CD4-positive, alpha-beta T cell treated with Interleukin-15 for 1 hour (primary cell): Measurements from ENCODE around the gene NT5C2.

Source experiments
- DNase-seq: peaks from one replicate; pipeline ENCODE4 v3.0.0-alpha.2; 2020

NT5C2 gene

GRCh38 chr10:103054621-103055020 lies 138.5 kb downstream of the NT5C2 start:
- DNase-seq: no peak

GRCh38 chr10:103053659-103054581 lies 139.2 kb downstream of the NT5C2 start:
- peak; percentile 68 for DNase-seq

DNA sequence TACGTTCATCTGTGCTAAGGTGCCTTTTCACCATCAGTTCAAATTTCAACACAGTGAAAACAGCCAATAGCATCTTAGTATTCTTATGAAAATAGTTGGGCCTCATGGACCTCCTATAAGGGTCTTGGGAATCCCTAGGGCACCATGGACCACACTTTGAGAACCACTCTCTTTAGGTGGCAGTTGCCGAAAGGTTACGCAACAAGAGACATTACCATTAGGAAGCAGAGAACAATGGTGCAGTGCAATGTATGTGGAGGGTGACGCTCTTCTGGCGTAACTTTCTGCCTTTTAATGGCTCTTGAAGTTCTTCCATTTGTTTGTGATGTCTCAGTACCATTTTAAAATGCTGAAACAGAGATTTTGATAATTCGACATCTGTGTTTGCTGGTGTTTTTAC lies 143.8 kb downstream of the NT5C2 start:
- DNase-seq: no peak

DNA sequence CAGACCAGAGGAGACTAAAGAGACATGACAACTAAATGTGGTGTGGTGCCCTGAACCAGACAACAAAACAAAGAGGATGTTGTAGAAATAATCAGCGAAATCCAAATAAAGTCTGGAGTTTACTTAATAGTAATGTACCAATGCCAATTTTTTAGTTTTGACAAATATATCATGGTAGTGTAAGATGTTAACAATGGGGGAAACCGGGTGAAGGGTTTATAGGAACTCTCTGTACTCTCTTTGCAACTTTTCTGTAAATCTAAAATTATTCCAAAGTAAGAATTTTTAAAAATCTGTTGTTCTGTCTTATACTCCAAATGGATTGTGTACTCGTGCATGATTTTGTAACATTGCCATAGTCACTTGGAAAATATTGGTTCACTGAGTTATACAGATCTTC lies 145.7 kb downstream of the NT5C2 start:
- DNase-seq: no peak

- DNase-seq: no peak
These were observed 147.1 kb downstream of the NT5C2 start for GRCh38 chr10:103045961-103046360.

DNA sequence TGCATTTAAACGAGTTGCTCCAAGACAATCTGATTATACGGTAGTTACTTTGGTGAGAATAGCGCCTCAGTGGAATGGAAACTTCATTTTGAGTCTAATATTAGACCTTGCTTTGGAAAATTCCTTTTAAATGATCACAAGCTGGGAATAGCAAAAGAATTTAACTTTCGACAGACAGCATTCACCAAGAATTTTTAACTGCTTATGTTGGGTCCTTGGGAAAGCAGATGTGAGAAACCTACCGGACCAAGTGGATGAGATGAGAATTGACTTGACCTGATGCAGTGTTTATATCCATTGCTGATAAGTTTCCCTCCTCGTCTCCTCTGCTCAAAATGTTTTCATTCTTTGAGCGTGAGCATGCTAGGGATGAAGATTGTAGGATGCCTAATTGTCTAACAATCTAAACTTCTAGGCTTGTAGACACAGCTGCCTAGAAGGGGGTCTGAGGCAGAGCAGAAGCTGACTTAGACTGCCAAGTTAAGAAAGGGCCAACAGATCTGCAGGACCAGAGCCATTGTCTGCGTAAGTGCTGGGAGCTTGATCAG lies 148.1 kb downstream of the NT5C2 start:
- no peak for DNase-seq

DNA sequence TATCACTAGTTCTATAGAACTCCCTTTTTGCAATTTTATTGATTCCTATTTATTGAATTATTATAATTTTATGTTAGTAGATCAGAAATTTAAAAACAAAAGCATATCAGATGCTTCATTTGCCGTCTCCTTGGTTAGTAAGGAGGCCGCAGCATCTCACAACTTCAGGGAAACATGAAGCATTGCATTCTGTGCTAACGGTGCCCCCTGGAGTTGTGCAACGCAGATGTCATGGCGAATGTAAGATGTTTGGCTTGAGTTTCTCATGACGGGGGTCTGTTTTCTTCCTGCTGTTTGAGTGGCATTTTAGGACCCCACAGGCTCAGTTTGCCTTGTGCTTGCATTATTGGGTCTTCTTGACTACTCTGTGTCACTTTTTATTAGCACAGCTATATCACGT lies 150.2 kb downstream of the NT5C2 start:
- DNase-seq: no peak

DNA sequence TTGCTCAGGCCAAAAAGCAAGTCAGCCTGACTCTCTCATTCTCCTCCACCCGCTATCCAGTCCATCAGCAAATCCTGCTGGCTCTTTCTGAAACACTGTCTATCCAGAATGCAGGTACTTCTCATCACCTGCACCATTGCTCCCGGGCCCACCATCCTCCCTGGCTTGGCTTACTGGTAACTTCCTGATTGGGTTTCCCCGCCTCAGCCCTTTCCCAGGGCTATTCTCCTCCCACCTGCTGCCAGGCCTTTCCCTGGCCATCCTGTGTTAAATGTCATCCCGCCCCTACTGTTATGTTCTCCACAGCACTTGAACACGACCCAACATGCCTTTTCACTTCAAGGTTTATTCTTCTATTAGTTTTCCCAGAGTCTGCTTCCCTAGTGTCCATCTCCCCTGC lies 150.9 kb downstream of the NT5C2 start:
- DNase-seq: no peak

DNA sequence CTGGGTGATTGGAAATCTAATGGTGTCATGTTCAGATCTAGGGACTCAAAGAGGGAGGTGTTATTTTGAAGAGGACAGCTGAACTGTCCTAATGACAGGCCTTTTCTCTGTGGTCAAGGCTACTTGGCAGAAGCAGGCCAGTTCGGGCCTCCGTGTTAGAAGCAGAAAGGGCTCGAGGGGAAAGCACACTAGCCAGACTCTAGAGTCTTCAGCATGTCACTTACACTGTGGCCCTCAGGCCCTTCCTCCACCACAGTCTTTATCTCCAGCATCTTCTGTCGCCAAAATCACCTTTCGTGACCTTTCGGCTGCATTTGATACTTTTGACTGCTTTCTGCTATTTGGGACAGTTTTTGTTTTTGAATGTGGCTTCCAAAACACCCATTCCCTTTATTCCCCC lies 151.7 kb downstream of the NT5C2 start:
- DNase-seq: no peak

GRCh38 chr10:103040418-103040817 lies 152.7 kb downstream of the NT5C2 start:
- no peak for DNase-seq

DNA sequence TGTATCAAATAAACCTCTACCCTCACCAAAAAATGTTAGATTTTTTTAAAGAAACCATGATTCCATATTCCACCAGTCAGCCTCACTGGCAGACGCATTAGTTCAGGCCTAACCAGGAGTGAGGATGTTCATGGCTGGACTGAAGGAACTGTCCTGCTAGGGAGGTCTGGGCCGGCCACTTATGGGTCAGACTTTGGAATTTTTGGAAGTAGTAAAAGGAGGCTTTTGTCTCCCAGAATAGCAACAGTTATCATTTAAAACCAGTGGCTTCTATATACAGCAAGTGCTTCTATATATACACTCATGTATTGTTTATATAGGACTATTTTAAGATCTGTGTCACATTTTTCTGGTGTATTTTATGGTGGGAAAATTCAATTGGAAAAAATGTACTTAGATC lies 154.5 kb downstream of the NT5C2 start:
- DNase-seq: no peak
